GM12873 (cell line): Measurements from ENCODE around the gene TDRD15.

Experiments
- TF ChIP-seq, protein P1 (sequence below): IDR thresholded peaks from 2 replicates; pipeline ENCODE4 v1.5.1; 2012; ENCODE audit warnings: low read depth, mild to moderate bottlenecking, moderate library complexity, low read length, control low read depth; ENCODE audit not compliant: insufficient read depth; ENCODE audit errors: missing control alignments

Gene TDRD15

DNA sequence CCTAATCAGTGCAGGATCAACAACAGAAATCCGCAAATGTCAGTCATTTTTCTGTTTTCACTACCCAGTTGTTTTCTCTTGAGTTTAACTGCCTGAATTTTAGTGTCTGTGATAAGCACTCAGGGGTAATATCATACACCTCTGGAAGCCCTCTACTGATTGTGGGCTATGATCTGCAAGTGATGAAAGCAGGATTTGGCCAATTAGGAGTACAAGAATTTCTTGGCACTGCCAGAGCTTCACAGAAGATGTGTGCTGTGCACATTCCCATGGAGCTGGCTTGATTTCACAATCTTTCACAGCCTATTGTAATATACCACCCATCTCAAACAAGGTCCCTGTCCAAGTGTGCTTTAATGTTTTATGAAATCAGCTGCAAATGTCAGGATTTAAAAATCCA lies 27.3 kb upstream of the TDRD15 start:
- TF ChIP-seq, protein P1, sequence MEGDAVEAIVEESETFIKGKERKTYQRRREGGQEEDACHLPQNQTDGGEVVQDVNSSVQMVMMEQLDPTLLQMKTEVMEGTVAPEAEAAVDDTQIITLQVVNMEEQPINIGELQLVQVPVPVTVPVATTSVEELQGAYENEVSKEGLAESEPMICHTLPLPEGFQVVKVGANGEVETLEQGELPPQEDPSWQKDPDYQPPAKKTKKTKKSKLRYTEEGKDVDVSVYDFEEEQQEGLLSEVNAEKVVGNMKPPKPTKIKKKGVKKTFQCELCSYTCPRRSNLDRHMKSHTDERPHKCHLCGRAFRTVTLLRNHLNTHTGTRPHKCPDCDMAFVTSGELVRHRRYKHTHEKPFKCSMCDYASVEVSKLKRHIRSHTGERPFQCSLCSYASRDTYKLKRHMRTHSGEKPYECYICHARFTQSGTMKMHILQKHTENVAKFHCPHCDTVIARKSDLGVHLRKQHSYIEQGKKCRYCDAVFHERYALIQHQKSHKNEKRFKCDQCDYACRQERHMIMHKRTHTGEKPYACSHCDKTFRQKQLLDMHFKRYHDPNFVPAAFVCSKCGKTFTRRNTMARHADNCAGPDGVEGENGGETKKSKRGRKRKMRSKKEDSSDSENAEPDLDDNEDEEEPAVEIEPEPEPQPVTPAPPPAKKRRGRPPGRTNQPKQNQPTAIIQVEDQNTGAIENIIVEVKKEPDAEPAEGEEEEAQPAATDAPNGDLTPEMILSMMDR = no peak

DNA sequence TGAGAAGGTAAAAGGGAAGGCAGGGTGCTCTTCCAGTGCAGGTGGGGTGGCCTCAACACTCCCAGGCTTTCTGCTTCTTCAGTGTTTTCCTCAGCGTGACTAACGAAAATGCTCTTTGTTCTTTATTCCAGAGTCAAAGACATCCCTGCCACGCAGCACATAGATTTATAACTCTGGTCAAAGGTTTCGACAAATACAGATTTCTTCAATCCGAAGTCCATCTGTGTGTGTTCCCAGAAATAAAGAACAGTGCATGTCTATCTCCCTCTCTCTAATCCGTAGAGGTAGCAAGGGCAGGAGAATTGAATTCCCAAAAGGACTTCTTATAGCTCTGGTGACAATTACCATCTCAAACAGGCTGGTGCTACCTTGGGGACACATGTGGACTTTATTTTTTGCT lies 26.4 kb upstream of the TDRD15 start:
- TF ChIP-seq, protein P1 = no peak

DNA sequence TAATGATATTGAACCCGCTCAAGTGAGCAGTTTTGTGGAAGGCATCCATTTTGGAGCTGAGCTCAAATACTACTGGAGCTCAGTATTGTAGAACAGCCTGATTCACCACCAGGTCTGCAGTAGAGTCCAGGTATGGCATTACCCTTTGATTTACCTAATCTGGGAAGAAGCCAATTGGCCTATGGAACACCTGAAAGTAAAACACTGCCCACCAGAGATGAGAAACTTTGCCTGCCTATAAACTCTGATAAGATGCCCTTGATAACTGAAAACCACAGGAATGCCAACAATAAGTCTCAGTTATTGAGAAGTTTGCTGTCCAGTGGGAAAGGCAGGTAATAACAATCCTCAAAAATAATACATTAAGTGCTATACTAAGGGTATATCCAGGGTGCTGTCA lies 25.5 kb upstream of the TDRD15 start:
- TF ChIP-seq, protein P1 = no peak

DNA sequence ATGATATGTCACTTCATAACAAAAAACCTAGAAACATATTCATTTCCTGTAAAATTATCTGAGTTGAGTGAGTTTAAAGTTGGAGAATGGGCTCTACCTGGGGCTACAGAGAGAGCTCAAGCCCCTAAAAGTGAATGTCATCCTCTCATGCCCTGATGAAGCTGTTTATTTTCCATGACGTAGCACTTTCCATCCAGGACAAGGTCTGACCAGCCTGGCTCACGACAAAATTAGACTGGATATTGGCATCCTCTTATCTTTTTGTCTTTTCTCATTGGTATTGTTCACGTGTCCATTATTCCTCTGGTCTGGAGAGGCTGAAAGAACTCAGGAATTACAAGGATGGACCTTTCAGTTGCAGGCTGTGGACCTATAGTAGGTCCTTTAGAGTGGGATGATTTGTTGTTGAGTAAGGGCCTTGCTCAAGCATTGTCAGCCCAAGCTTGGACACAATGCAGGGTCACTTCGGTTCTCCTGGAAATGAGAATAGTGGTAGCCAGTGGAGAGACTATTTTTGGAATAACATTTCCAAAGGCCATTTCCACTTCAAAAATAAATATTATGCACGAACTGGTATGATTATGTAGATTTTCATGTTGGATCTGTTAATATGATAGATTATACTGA lies 24.4 kb upstream of the TDRD15 start:
- TF ChIP-seq, protein P1 = no peak

DNA sequence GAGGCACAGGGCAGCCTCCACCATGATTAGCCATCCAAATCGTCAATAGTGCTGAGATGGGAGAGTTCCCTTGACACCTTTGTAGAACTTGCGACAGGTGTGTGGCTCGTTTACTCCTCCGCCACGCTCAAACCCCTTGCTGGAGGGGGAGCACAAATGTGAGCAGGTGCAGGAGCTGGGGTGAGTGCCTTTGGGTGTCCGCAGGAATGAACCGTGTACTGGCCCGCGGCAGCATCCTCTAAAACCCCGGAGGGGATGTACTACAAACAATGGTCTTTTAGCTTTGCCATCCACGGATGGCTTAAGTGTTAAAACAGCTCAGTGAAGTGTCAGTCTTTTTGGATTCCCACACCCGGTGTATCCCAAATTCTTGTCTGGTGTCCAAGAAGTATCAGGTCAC lies 21.4 kb upstream of the TDRD15 start:
- TF ChIP-seq, protein P1 = no peak

DNA sequence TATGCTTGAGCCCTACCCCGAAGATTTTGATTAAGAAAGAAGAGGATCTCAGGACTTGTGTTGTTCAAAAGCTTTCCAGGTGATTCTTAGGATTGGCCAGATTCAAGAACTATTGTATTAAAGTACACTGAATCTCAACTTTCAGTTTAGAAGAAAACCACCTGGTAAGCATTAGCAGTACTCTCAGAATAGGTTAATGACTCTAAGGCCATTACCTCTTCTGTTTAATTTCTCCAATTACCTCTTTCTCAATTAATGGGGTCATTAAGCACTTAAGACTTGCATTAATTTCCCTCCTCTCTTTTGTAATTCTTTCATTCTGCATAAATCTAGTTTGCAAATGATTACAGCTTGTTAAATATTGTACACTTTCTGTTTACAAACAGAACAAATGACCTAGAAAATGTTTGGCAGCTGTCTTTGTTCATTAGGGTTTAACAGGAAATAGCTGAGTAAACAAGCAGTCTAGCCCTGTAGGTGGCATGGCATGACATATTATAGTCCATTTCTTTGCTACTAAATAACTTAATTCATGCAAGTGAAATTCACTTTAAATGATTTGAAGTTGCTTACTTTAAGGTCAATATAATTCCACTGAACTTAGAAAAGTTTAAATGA lies 20.4 kb upstream of the TDRD15 start:
- TF ChIP-seq, protein P1 = no peak

DNA sequence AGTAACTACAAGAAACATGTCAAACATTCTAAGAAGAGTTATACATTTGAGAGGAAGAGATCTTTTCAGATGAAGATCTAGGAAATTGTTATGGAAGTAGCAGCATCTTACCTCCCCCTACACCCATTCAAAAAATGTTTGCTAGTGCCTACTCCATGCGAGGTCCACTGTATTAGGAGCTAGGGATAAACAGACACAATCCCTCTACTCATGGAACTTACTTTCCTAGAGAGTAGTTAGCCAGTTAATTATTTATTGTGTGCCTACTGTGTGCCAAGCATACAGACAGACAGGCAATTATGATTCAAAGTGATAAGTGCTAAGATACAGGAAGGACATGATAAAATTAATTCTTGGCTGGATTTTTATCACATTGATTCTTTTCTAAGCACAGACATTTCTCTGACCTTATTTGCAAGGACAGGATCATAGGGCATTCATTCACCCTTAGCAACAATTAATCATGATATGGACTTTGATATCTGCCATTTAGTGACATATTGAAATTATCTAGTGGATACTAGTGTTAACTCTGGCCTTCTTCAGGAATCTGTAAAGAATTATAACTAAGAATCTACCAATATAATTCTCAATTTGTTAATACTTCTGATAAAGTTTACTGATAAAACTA lies 19.6 kb upstream of the TDRD15 start:
- TF ChIP-seq, protein P1 = no peak
